Measurements from ENCODE around the gene DNMT1. TPM values are rescaled to one million over a fixed set of nuclear protein-coding genes. Genes with fewer than 3 reads are reported as not detected.

The DNMT1 gene
- total RNA-seq, 1 experiment from 2014 or later = 210 TPM

DNA sequence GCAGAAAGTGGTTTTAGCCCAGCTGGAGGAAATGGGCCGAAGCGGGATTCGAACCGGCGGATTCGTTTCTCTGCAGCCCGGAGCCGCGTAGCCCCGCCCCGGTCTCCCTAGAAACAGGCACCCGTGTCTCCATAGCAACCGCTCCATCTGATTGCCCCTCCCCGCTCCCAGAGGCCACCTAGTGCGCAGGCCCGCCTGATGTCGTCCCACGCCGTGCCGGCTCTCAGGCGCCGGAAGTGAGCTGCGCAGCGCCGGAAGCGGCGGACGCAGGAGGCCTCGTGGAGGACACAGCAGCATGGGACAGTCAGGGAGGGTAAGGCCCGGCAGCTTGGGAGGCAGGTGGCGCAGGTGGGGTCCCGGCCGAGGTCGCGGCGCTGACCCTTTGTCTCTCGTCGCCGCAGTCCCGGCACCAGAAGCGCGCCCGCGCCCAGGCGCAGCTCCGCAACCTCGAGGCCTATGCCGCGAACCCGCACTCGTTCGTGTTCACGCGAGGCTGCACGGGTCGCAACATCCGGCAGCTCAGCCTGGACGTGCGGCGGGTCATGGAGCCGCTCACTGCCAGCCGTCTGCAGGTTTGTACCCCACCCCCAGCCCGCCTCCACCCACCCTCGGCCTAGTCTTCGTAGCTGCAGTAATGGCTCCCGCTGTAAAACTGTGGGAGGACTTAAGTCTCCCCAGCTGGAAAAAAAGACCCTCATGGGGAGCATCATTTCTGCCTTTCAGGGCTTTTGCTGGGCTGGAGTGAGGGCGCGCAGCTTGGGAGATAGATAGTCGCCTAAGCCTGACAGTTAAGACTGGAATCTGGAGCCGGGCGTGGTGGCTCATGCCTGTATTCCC is 88.4 kb downstream of the DNMT1 start, which contains the start of gene PPAN (continued):
- TF ChIP-seq ZNF532 (CRISPR knock-in tag; IDR thresholded peaks at IDR 0.05; ENCODE audit: borderline replicate concordance) (no peak), ZNF671 (CRISPR knock-in tag; IDR thresholded peaks at IDR 0.05) (no peak), ZNF416 (CRISPR knock-in tag; IDR thresholded peaks at IDR 0.05) (0 out of 2 replicates have a peak, but pooled peaks have one; percentile 67), ATF2 (CRISPR knock-in tag; IDR thresholded peaks at IDR 0.05; ENCODE audit: borderline replicate concordance, low read depth) (no peak), ATF3 (CRISPR knock-in tag; conservative IDR thresholded peaks at IDR 0.05) (no peak), NR1H2 (CRISPR knock-in tag; IDR thresholded peaks at IDR 0.05) (no peak), RORB (CRISPR knock-in tag; IDR thresholded peaks at IDR 0.05) (no peak), SMAD3 (CRISPR knock-in tag; IDR thresholded peaks at IDR 0.05; ENCODE audit: borderline replicate concordance) (no peak; the same call in none of the 2 replicates), GTF2I (CRISPR knock-in tag; conservative IDR thresholded peaks at IDR 0.05) (no peak), FOXK1 (CRISPR knock-in tag; IDR thresholded peaks at IDR 0.05) (peak; percentile 98), E2F5 (CRISPR knock-in tag; IDR thresholded peaks at IDR 0.05) (no peak), ZNF425 (CRISPR knock-in tag; conservative IDR thresholded peaks at IDR 0.05) (no peak), ATF1 (CRISPR knock-in tag; IDR thresholded peaks at IDR 0.05) (no peak), ZNF317 (CRISPR knock-in tag; IDR thresholded peaks at IDR 0.05; ENCODE audit: borderline replicate concordance, low read depth) (no peak), NR2C2 (CRISPR knock-in tag; IDR thresholded peaks at IDR 0.05) (no peak), HMGA2 (CRISPR knock-in tag; IDR thresholded peaks at IDR 0.05) (no peak)
- TF ChIP-seq, protein P1, sequence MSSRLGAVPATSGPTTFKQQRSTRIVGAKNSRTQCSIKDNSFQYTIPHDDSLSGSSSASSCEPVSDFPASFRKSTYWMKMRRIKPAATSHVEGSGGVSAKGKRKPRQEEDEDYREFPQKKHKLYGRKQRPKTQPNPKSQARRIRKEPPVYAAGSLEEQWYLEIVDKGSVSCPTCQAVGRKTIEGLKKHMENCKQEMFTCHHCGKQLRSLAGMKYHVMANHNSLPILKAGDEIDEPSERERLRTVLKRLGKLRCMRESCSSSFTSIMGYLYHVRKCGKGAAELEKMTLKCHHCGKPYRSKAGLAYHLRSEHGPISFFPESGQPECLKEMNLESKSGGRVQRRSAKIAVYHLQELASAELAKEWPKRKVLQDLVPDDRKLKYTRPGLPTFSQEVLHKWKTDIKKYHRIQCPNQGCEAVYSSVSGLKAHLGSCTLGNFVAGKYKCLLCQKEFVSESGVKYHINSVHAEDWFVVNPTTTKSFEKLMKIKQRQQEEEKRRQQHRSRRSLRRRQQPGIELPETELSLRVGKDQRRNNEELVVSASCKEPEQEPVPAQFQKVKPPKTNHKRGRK (CRISPR knock-in tag; IDR thresholded peaks at IDR 0.05; ENCODE audit: borderline replicate concordance) = no peak
- TF ChIP-seq, protein P2, sequence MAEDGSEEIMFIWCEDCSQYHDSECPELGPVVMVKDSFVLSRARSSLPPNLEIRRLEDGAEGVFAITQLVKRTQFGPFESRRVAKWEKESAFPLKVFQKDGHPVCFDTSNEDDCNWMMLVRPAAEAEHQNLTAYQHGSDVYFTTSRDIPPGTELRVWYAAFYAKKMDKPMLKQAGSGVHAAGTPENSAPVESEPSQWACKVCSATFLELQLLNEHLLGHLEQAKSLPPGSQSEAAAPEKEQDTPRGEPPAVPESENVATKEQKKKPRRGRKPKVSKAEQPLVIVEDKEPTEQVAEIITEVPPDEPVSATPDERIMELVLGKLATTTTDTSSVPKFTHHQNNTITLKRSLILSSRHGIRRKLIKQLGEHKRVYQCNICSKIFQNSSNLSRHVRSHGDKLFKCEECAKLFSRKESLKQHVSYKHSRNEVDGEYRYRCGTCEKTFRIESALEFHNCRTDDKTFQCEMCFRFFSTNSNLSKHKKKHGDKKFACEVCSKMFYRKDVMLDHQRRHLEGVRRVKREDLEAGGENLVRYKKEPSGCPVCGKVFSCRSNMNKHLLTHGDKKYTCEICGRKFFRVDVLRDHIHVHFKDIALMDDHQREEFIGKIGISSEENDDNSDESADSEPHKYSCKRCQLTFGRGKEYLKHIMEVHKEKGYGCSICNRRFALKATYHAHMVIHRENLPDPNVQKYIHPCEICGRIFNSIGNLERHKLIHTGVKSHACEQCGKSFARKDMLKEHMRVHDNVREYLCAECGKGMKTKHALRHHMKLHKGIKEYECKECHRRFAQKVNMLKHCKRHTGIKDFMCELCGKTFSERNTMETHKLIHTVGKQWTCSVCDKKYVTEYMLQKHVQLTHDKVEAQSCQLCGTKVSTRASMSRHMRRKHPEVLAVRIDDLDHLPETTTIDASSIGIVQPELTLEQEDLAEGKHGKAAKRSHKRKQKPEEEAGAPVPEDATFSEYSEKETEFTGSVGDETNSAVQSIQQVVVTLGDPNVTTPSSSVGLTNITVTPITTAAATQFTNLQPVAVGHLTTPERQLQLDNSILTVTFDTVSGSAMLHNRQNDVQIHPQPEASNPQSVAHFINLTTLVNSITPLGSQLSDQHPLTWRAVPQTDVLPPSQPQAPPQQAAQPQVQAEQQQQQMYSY (CRISPR knock-in tag; IDR thresholded peaks at IDR 0.05) = no peak
- TF ChIP-seq, protein P3, sequence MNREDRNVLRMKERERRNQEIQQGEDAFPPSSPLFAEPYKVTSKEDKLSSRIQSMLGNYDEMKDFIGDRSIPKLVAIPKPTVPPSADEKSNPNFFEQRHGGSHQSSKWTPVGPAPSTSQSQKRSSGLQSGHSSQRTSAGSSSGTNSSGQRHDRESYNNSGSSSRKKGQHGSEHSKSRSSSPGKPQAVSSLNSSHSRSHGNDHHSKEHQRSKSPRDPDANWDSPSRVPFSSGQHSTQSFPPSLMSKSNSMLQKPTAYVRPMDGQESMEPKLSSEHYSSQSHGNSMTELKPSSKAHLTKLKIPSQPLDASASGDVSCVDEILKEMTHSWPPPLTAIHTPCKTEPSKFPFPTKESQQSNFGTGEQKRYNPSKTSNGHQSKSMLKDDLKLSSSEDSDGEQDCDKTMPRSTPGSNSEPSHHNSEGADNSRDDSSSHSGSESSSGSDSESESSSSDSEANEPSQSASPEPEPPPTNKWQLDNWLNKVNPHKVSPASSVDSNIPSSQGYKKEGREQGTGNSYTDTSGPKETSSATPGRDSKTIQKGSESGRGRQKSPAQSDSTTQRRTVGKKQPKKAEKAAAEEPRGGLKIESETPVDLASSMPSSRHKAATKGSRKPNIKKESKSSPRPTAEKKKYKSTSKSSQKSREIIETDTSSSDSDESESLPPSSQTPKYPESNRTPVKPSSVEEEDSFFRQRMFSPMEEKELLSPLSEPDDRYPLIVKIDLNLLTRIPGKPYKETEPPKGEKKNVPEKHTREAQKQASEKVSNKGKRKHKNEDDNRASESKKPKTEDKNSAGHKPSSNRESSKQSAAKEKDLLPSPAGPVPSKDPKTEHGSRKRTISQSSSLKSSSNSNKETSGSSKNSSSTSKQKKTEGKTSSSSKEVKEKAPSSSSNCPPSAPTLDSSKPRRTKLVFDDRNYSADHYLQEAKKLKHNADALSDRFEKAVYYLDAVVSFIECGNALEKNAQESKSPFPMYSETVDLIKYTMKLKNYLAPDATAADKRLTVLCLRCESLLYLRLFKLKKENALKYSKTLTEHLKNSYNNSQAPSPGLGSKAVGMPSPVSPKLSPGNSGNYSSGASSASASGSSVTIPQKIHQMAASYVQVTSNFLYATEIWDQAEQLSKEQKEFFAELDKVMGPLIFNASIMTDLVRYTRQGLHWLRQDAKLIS (CRISPR knock-in tag; IDR thresholded peaks at IDR 0.05; ENCODE audit: borderline replicate concordance) = no peak

Measured in WTC11 (cell line).